RWPE1 (cell line): ENCODE measurements around the gene STK4.

ENCODE experiments used
- CTCF ChIA-PET: fragments of 350-600 bp; sonication (Branson Sonifier 250); formaldehyde crosslinking; extraction: SDS; loops from one replicate; lab custom pipeline; 2021; lab: Yijun Ruan, JAX
- POLR2A ChIA-PET: fragments of 400-600 bp; formaldehyde crosslinking; extraction: SDS; loops from one replicate; lab custom pipeline; 2020; ENCODE audit warnings: antibody characterized with exemption; ENCODE audit not compliant: low non-redundant PET; lab: Yijun Ruan, JAX
- DNase-seq: peaks from one replicate; pipeline ENCODE4 v3.0.0; 2012; ENCODE audit warnings: low spot score
- H3K27ac ChIP-seq: fragments of 450-650 bp; 2 replicates; pipeline ENCODE4 v1.5.1; 2017
- TF ChIP-seq, protein P1 (sequence below): fragments of 450-650 bp; conservative IDR thresholded peaks from 2 replicates; pipeline ENCODE4 v1.5.1; 2017; ENCODE audit warnings: low read depth, mild to moderate bottlenecking

The STK4 gene

DNA sequence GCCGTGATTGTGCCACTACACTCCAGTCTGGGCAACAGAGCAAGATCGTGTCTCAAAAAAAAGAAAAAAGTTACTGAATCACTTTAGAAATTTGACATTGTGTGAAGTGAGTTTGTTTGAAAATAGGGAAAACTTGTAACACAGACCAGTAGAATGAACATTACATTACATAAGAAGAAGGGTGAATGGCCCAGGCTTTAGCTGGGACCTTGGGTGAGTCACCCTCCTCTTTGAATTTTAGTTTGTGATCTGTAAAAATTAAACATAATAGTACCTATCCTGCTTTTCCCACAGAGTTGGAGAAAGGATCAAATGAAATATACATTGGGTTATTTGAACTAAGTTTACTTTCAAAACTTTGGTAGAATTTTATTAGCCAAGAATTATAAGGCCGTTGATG lies 78.3 kb downstream of the STK4 start:
- DNase-seq = no peak
- POLR2A ChIA-PET = no interaction called here

DNA sequence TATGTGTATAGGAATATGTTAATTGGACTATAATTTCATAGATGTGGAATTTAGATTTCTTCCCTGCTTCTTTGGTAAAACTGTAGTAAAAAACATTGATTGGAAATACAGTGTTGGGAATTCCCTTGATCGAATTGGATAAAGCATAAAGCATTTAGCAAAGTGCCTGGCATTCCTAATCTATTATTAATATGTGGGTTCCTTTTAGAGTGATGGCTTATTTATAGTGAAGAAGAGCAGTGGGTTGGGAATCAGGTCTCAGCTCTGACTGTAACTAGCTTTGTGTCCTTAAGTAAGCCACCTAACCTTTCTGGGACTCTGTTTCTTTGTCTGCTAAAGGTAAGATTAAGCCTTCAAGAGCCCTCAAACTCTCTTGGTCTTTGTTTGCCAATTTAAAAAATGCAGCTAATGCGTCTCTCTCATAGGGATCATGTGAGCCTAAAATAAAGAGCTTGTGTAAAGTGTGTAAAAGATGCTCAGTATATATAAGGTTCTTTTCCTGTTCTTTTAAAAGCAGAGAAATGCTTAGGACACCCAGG lies 81.3 kb downstream of the STK4 start:
- DNase-seq = no peak
- POLR2A ChIA-PET = no interaction called here
- no peak overlapping the region for H3K27ac ChIP-seq
- CTCF ChIA-PET = interaction anchor here (0.6 to 1.0 kb wide), 3 partner anchors 19 to 248 kb away, joined by 3 to 4 read pairs (median 3); no protein-coding TSS in a partner anchor
- TF ChIP-seq, protein P1, sequence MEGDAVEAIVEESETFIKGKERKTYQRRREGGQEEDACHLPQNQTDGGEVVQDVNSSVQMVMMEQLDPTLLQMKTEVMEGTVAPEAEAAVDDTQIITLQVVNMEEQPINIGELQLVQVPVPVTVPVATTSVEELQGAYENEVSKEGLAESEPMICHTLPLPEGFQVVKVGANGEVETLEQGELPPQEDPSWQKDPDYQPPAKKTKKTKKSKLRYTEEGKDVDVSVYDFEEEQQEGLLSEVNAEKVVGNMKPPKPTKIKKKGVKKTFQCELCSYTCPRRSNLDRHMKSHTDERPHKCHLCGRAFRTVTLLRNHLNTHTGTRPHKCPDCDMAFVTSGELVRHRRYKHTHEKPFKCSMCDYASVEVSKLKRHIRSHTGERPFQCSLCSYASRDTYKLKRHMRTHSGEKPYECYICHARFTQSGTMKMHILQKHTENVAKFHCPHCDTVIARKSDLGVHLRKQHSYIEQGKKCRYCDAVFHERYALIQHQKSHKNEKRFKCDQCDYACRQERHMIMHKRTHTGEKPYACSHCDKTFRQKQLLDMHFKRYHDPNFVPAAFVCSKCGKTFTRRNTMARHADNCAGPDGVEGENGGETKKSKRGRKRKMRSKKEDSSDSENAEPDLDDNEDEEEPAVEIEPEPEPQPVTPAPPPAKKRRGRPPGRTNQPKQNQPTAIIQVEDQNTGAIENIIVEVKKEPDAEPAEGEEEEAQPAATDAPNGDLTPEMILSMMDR = no peak

More for the DNA sequence above, 78.3 kb downstream of the STK4 start:
- TF ChIP-seq, protein P1 = no peak
- H3K27ac ChIP-seq = peak overlapping the region; percentile 32; the same call in 1 of the 2 replicates
- CTCF ChIA-PET = interaction anchor here (0.5 to 4.1 kb wide), 49 partner anchors 8 to 1859 kb away, joined by 3 to 171 read pairs (median 7); partner anchors contain the start of gene KCNS1

DNA sequence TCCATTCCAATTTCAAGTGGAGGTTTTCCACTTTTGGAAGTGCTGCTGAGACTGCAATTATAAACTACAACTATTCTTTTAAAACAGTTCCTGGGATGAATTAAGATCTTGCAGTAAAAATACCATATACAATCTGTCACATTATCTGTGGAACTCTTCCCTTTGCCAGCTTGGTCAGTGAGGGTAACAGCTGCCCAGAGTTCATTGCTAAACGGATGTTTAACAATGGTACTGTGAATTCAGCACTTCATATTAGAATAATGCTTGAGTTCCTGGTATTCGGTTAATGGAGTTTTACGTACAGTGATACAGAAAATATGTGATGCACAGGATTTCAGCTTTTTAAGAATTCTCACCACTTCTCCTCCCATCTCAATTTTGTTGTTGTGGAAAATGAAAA lies 83.1 kb downstream of the STK4 start:
- CTCF ChIA-PET = interaction anchor here (0.6 to 3.8 kb wide), 7 partner anchors 47 to 264 kb away, joined by 3 to 28 read pairs (median 5); partner anchors contain the start of gene RBPJL
- no peak overlapping the region for H3K27ac ChIP-seq

DNA sequence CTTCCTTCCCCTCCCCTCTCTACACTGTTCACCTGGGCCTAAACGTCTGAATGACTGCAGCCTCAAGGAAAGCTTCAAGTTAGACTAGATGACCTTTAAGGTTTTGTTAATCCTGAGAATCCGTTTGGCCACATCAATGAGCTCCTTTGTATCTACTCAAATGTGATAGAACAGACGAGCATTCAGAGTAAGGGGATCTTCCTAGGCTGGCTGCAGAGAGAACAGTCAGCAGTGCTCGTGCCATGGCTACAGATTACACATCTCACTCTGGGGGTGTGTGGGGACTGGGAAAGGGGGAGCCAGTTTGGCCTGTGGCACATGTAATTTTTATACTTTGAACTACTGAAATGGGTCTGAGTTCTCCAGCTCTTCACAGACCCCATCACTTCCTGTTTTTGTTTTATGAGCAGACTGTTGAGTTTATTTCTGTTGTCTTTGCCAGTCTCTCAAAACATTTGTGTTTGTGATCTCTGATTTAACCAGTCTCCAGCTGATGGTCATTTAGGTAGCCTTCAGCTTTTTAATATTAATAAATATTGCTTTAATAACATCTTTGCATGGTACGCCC lies 83.7 kb downstream of the STK4 start:
- TF ChIP-seq, protein P1 = no peak
- DNase-seq = no peak
- H3K27ac ChIP-seq = no peak overlapping the region
- POLR2A ChIA-PET = no interaction called here
- CTCF ChIA-PET = interaction anchor here (0.6 to 3.8 kb wide), 8 partner anchors 34 to 1018 kb away, joined by 3 to 28 read pairs (median 5); no protein-coding TSS in a partner anchor

More for the DNA sequence above, 83.1 kb downstream of the STK4 start:
- DNase-seq = no peak
- POLR2A ChIA-PET = no interaction called here
- TF ChIP-seq, protein P1 = no peak

DNA sequence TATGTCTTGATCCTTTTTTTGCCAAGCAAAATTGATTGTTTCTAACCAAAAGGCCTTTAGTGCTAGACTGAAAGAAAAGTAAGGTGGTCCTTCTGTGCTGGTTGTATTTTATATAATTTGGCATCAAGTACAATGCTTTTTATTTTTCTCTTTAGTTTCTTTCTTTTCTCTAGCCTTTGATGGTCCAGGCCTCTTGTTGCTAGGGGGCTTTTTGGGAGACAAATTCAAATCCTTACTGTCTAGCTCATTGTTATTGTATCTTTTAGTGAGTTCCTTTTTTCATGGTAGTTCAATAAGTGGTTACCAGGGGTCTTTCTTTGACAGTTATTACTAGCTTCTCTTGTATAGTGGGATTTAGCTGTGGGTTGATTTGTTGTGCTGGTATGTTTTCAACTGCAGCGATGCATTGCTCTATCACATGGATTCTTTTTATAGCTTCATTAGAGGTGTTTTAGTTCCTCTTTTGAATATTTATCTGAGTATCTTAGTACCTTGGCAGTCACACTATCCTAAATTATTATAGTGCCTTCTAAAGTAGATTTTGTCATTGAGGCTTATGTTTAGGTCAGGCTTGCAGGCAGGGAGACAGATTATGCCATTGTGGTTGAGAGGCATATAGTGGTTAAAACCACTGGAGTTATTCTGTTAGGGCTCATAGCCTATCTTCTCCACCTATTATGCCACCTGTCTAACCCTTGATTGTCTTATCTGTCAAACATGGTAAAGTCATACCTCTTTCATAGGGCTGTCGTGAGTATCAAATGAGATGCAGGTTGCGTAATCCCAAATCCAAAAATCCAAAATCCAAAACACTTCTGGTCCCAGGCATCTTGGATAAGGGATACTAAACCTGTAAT lies 85.1 kb downstream of the STK4 start:
- TF ChIP-seq, protein P1 = no peak
- CTCF ChIA-PET = interaction anchor here (0.6 to 3.8 kb wide), 6 partner anchors 7 to 239 kb away, joined by 3 to 28 read pairs (median 7); no protein-coding TSS in a partner anchor
- DNase-seq = no peak
- H3K27ac ChIP-seq = no peak overlapping the region
- POLR2A ChIA-PET = no interaction called here
